ENCODE measurements around the gene EDNRA.

DNA sequence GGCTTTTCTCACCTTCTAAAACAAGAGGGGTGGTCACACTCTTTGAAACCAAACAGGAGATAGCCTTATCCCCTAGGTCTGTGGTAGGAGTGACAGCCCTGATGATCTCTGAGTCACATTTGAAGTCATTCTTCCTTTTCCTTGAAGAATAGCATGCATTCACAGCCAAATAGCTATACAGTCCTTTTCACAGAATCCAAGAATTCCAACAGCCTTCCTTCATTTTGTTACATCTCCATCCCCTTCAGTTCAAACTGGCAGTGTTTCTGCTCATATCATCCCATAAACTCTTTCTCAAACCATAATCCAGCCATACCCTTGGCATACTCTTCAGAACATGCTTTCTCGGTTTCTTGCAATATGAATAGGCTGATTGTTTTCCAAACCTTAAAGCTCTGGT, 103.0 kb downstream of the EDNRA start:
- TF ChIP-seq CTCF (IDR thresholded peaks at IDR 0.05 in 2 of 3, conservative IDR thresholded peaks at IDR 0.05 in 1 of 3; ENCODE audit: insufficient read depth in 2 of 3, low read depth in 1 of 3, low read length in 3 of 3) (no peak), SREBF2 (CRISPR knock-in tag; IDR thresholded peaks at IDR 0.05) (no peak), GTF2F1 (IDR thresholded peaks at IDR 0.05; ENCODE audit: low read depth, low read length) (no peak)
- TF ChIP-seq, protein P1, sequence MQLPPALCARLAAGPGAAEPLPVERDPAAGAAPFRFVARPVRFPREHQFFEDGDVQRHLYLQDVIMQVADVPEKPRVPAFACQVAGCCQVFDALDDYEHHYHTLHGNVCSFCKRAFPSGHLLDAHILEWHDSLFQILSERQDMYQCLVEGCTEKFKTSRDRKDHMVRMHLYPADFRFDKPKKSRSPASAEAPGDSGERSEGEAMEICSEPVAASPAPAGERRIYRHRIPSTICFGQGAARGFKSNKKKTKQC (CRISPR knock-in tag; IDR thresholded peaks at IDR 0.05), result no peak
- TF ChIP-seq, protein P2, sequence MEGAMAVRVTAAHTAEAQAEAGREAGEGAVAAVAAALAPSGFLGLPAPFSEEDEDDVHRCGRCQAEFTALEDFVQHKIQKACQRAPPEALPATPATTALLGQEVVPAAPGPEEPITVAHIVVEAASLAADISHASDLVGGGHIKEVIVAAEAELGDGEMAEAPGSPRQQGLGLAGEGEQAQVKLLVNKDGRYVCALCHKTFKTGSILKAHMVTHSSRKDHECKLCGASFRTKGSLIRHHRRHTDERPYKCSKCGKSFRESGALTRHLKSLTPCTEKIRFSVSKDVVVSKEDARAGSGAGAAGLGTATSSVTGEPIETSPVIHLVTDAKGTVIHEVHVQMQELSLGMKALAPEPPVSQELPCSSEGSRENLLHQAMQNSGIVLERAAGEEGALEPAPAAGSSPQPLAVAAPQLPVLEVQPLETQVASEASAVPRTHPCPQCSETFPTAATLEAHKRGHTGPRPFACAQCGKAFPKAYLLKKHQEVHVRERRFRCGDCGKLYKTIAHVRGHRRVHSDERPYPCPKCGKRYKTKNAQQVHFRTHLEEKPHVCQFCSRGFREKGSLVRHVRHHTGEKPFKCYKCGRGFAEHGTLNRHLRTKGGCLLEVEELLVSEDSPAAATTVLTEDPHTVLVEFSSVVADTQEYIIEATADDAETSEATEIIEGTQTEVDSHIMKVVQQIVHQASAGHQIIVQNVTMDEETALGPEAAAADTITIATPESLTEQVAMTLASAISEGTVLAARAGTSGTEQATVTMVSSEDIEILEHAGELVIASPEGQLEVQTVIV (CRISPR knock-in tag; IDR thresholded peaks at IDR 0.05; ENCODE audit: borderline replicate concordance), result no peak
